Measurements from ENCODE around the gene ALG1. TPM values are rescaled to one million over a fixed set of nuclear protein-coding genes. Genes with fewer than 3 reads are reported as not detected.
"Not testable (repeated sequence)": the region's sequence is repeated elsewhere in the genome, so short reads cannot be mapped to it uniquely, and the experiment has no call there.

ALG1 gene
- polyA plus RNA-seq, 1 of the 3 experiments (the other 2 are of a cell fraction): 27.0 TPM

GRCh38 chr16:5095145-5095830 lies 23.6 kb downstream of the ALG1 start:
- H3K36me3 ChIP-seq (replicated peaks in 1 of 2; ENCODE audit: control insufficient read depth in 1 of 2, insufficient read depth in 2 of 2, low read length in 1 of 2); H4K20me1 ChIP-seq (ENCODE audit: insufficient read depth); DNase-seq; H3K27me3 ChIP-seq (ENCODE audit: insufficient read depth); CTCF ChIA-PET; H3K4me3 ChIP-seq (ENCODE audit: low read depth in 2 of 2, low read length in 1 of 2); H3K27ac ChIP-seq (ENCODE audit: low read depth in 2 of 2, low read length in 1 of 2); POLR2A ChIA-PET; H2AFZ ChIP-seq (ENCODE audit: low read depth); H3K79me2 ChIP-seq (ENCODE audit: insufficient read depth); H3K9ac ChIP-seq; H3K4me2 ChIP-seq; H3K4me1 ChIP-seq (ENCODE audit: control insufficient read depth in 1 of 2, insufficient read depth in 2 of 2, low read depth in 1 of 2, low read length in 1 of 2); H3K9me3 ChIP-seq; H3F3A ChIP-seq (replicated peaks; ENCODE audit: insufficient read depth); H3K9me2 ChIP-seq: not testable (repeated sequence)
- 95% methylated on average over 7 of the region's 11 CpGs for WGBS (ENCODE audit: low lambda C conversion rate)

- Histone ChIP-seq H3K9ac (peak overlapping the region; percentile 78; the same call in 1 of the 2 replicates), H3K4me2 (peak overlapping the region; percentile 87), H3K4me3 (ENCODE audit: low read depth in 2 of 2, low read length in 1 of 2) (peak overlapping the region in 1 of 2 experiments; percentile 64; a peak in 2 of 4 replicates)
- H3K27ac ChIP-seq (ENCODE audit: low read depth in 2 of 2, low read length in 1 of 2); H4K20me1 ChIP-seq (ENCODE audit: insufficient read depth); H3K9me3 ChIP-seq; H3F3A ChIP-seq (replicated peaks; ENCODE audit: insufficient read depth); H2AFZ ChIP-seq (ENCODE audit: low read depth); H3K27me3 ChIP-seq (ENCODE audit: insufficient read depth); H3K36me3 ChIP-seq (replicated peaks in 1 of 2; ENCODE audit: control insufficient read depth in 1 of 2, insufficient read depth in 2 of 2, low read length in 1 of 2); H3K9me2 ChIP-seq; H3K4me1 ChIP-seq (ENCODE audit: control insufficient read depth in 1 of 2, insufficient read depth in 2 of 2, low read depth in 1 of 2, low read length in 1 of 2); DNase-seq; CTCF ChIA-PET; POLR2A ChIA-PET; H3K79me2 ChIP-seq (ENCODE audit: insufficient read depth): not testable (repeated sequence)
- WGBS (ENCODE audit: low lambda C conversion rate): 59% methylated on average over 5 of the region's 7 CpGs
Measured at GRCh38 chr16:5096437-5097060, 24.9 kb downstream of the ALG1 start.

- H3K79me2 ChIP-seq (ENCODE audit: insufficient read depth); POLR2A ChIA-PET; H4K20me1 ChIP-seq (ENCODE audit: insufficient read depth); H2AFZ ChIP-seq (ENCODE audit: low read depth); H3F3A ChIP-seq (replicated peaks; ENCODE audit: insufficient read depth); H3K9me2 ChIP-seq; H3K36me3 ChIP-seq (replicated peaks in 1 of 2; ENCODE audit: control insufficient read depth in 1 of 2, insufficient read depth in 2 of 2, low read length in 1 of 2); H3K27me3 ChIP-seq (ENCODE audit: insufficient read depth); H3K9me3 ChIP-seq; CTCF ChIA-PET; H3K4me1 ChIP-seq (ENCODE audit: control insufficient read depth in 1 of 2, insufficient read depth in 2 of 2, low read depth in 1 of 2, low read length in 1 of 2): not testable (repeated sequence)
- 0% methylated on average over 8 of the region's 23 CpGs for WGBS (ENCODE audit: low lambda C conversion rate)
- H3K4me3 ChIP-seq (ENCODE audit: low read depth in 2 of 2, low read length in 1 of 2): peak overlapping the region; percentile 58 to 64
- DNase-seq: peak; percentile 58
- peak; percentile 22; the same call in 1 of the 2 replicates for TF ChIP-seq NRF1 (IDR thresholded peaks at IDR 0.05; ENCODE audit: low read depth, low read length)
- H3K4me2 ChIP-seq: peak overlapping the region; percentile 87
- H3K9ac ChIP-seq: peak overlapping the region; percentile 78
- peak overlapping the region in 1 of 2 experiments; percentile 53; a peak in 1 of 4 replicates for H3K27ac ChIP-seq (ENCODE audit: low read depth in 2 of 2, low read length in 1 of 2)
Measured at GRCh38 chr16:5097061-5097469, 25.4 kb downstream of the ALG1 start.

GRCh38 chr16:5097470-5098220 lies 26.0 kb downstream of the ALG1 start, which contains the start of gene EEF2KMT:
Gene EEF2KMT (minus strand): TSS chr16:5097795. CDS start chr16:5097739, 56 bp downstream.
- Histone ChIP-seq H3K4me2 (peak within 1 kb of the TSS; percentile 87), H3K9ac (peak within 1 kb of the TSS; percentile 78), H2AFZ (ENCODE audit: low read depth) (peak within 1 kb of the TSS; percentile 79; the same call in 1 of the 2 replicates), H3K4me3 (ENCODE audit: low read depth in 2 of 2, low read length in 1 of 2) (peak within 1 kb of the TSS; percentile 63 to 64), H3K27ac (ENCODE audit: low read depth in 2 of 2, low read length in 1 of 2) (peak within 1 kb of the TSS; percentile 35 to 60; a peak in 2 of 4 replicates)
- H3K9me3 ChIP-seq; H3K4me1 ChIP-seq (ENCODE audit: control insufficient read depth in 1 of 2, insufficient read depth in 2 of 2, low read depth in 1 of 2, low read length in 1 of 2); H3K27me3 ChIP-seq (ENCODE audit: insufficient read depth); H3K9me2 ChIP-seq; H3F3A ChIP-seq (replicated peaks; ENCODE audit: insufficient read depth); CTCF ChIA-PET; H3K36me3 ChIP-seq (replicated peaks in 1 of 2; ENCODE audit: control insufficient read depth in 1 of 2, insufficient read depth in 2 of 2, low read length in 1 of 2); H4K20me1 ChIP-seq (ENCODE audit: insufficient read depth); H3K79me2 ChIP-seq (ENCODE audit: insufficient read depth): not testable (repeated sequence)
- TF ChIP-seq CHD2 (IDR thresholded peaks at IDR 0.05; ENCODE audit: low read length, partially characterized antibody) (peak; percentile 6), TAF1 (IDR thresholded peaks at IDR 0.05; ENCODE audit: borderline replicate concordance, low read depth, low read length) (0 out of 2 replicates have a peak, but pooled peaks have one; percentile 14), GABPA (IDR thresholded peaks at IDR 0.05; ENCODE audit: low read depth) (peak; percentile 31; the same call in 1 of the 2 replicates), ELF1 (IDR thresholded peaks at IDR 0.05) (peak; percentile 58), MXI1 (IDR thresholded peaks at IDR 0.05; ENCODE audit: low read depth, low read length) (peak; percentile 51; the same call in 1 of the 2 replicates), YY1 (IDR thresholded peaks at IDR 0.05; ENCODE audit: low read depth) (peak; percentile 82)
- peak; percentile 93 for DNase-seq
- POLR2A ChIA-PET: interaction anchor here (0.7 kb wide), 1 partner anchor 20 kb away, joined by 3 read pairs; no protein-coding TSS in a partner anchor
- 2% methylated on average over 19 of the region's 67 CpGs for WGBS (ENCODE audit: low lambda C conversion rate)
